GM18505 (cell line): ENCODE data around the gene SPATA46.

Source experiments
- ATAC-seq: cut with Tn5 transposase; IDR thresholded peaks from one replicate; pipeline ENCODE4 v1.9.1; 2021; ENCODE audit not compliant: unreplicated experiment
- POLR2A ChIP-seq: IDR thresholded peaks from 4 replicates; pipeline ENCODE4 v1.6.1; 2011; ENCODE audit warnings: borderline replicate concordance; ENCODE audit not compliant: insufficient read depth, insufficient read length; ENCODE audit errors: extremely low read depth

Gene SPATA46

GRCh38 chr1:162388083-162388594 is 11.5 kb upstream of the SPATA46 start:
- no peak for ATAC-seq
- TF ChIP-seq POLR2A: no peak

GRCh38 chr1:162387226-162388082 is 10.8 kb upstream of the SPATA46 start:
- ATAC-seq: no peak
- TF ChIP-seq POLR2A: no peak

GRCh38 chr1:162386292-162387225 is 9.9 kb upstream of the SPATA46 start:
- no peak for TF ChIP-seq POLR2A
- ATAC-seq: no peak

- no peak for ATAC-seq
- TF ChIP-seq POLR2A: no peak
These were observed 9.0 kb upstream of the SPATA46 start for GRCh38 chr1:162385702-162386101.

GRCh38 chr1:162385280-162385623 is 8.6 kb upstream of the SPATA46 start:
- TF ChIP-seq POLR2A: no peak
- no peak for ATAC-seq

GRCh38 chr1:162384601-162385279 is 8.1 kb upstream of the SPATA46 start:
- ATAC-seq: no peak
- no peak for TF ChIP-seq POLR2A

- ATAC-seq: no peak
These were observed 7.5 kb upstream of the SPATA46 start for GRCh38 chr1:162384116-162384515.

GRCh38 chr1:162383516-162383915 is 6.9 kb upstream of the SPATA46 start:
- no peak for TF ChIP-seq POLR2A
- ATAC-seq: no peak

More at GRCh38 chr1:162384116-162384515, 7.5 kb upstream of the SPATA46 start:
- no peak for TF ChIP-seq POLR2A

GRCh38 chr1:162383091-162383490 is 6.4 kb upstream of the SPATA46 start:
- ATAC-seq: no peak
- no peak for TF ChIP-seq POLR2A

GRCh38 chr1:162381941-162382750 is 5.5 kb upstream of the SPATA46 start:
- ATAC-seq: no peak
- no peak for TF ChIP-seq POLR2A

- no peak for ATAC-seq
- no peak for TF ChIP-seq POLR2A
These were observed 4.7 kb upstream of the SPATA46 start, which contains the start of gene C1orf226 for GRCh38 chr1:162381383-162381782. Gene C1orf226, plus strand, starts transcription at chr1:162381728. Its CDS starts 174 bp downstream, at chr1:162381902.
